HS-5 (cell line): ENCODE results near the gene PLGLB2.
"Not testable (repeated sequence)": the region's sequence is repeated elsewhere in the genome, so short reads cannot be mapped to it uniquely, and the experiment has no call there.

Experiments
- DNase-seq: peaks from one replicate; pipeline ENCODE4 v3.0.0-alpha.2; 2012; ENCODE audit warnings: low read depth

The PLGLB2 gene

DNA sequence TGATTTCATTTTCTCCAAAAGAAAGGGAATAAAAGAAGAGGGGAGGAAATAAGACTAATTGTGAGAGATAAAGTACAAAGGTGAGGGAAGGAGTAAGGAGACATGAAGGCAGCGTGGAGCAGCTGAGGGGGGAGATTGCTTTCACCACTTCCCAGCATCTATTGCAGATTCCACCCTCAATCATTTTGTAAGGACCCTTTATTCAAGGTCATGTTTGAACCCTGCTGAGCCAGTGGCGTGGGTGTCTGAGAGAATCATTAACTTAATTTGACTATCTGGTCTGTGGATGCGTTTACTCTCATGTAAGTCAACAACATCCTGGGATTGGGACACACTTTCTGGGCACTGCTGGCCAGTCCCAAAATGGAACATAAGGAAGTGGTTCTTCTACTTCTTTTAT is at the start of gene PLGLB2:
Gene PLGLB2, plus strand, starts transcription at position 297 of the 400 bp plus-strand sequence. Its CDS starts 67 bp downstream, at position 364.
- not testable (repeated sequence) for DNase-seq

DNA sequence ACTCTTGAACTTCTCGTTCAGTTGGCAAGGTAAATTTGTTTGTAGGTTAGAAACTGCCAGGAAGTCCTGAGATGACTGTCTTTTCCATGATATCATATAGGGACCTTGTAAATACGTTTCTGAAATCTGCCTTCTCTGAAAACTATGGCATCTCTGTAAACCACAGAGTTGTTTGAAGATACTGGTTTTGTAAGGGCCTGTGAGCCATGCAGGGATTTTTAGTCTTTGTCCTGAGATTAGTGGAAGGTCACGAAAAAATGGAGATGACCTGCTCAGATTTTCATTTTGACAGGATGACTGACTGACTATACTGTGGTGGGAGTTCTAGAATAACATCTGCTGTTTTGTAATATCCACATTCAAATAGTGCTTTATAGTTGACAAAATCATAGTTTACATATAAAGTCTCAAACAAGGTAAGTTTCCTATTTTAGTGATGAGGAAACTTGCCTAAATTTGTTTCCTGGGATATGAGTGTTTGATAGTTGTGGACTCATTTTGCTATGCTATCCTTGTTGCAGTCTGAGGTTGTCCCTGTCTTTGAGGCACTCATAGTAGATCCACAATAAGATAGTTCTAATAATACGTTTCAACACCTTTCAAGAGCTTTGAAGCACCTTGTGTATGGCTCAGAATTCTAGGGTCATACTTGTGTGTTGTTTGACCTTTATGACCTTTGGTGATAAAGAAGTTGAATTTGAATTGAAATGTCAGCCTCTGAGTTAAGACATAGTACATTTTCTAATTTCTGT is 43.1 kb upstream of the PLGLB2 start:
- DNase-seq: not testable (repeated sequence)

DNA sequence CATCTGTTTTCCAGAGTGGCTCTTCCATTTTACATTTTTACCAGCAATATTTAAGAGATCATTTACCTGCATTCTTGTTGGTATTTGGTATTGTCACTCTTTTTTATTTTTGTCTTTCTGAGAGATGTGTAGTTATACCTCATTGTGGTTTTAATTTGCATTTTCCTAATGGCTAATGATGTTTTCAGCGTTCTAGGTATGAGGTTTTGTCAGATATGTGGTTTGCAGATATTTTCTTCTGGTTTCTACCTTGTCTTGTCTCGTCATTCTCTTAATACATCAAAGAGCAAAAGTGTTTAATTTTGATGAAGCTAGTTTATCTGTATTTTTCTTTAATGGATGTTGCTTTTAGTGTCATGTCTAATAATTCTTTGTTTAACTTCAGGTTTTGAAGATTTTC is 39.5 kb upstream of the PLGLB2 start:
- DNase-seq: not testable (repeated sequence)

DNA sequence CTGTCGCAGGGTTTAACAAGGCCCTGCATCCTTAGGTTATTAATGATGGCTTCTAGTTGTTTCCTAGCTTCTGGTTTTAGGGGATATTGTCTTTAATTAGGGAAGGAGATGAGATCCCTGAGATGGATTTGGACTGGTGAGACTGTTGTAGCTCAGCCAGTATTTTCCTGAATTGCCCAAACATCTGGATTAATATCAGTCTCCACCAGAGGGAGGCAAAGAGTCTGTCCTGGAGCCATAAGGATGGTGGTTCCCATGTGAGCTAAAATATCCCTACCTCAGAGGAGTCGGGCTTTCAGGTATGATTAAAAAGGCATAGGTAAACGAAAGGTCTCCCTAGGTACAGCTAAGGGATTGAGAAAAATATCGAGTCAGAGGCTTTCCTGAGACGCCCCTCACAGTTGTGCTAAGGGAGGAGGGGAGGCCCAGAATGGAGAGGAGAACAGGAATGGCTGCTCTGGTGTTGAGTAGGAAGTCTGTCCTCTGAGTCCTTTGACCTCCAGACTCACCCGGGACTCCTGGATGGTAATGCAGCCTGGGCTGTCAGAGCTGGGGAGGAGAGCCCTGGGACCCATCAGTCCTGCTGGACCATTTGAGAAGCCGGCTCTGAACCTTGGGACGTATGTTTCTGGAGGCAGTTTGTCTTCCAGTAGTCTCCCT is 19.8 kb upstream of the PLGLB2 start:
- DNase-seq: not testable (repeated sequence)

DNA sequence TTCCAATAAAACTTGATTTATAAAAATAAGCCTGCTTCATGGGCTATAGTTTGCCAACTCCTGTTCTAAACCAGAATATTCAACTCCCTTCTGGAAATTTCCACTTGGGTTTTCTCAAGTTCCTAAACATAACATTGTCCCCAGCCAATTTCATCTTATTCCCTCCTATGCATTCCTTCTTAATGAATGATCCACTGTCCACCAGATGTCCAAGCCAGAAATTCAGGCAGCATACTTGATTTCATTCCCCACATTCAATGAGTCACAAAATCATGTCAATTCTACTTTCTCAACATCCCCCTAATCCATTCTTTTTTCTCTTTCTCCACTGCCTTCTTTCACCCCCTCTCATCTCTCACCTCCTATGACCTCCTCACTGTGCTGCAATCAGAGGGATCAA is 7.0 kb upstream of the PLGLB2 start:
- not testable (repeated sequence) for DNase-seq

DNA sequence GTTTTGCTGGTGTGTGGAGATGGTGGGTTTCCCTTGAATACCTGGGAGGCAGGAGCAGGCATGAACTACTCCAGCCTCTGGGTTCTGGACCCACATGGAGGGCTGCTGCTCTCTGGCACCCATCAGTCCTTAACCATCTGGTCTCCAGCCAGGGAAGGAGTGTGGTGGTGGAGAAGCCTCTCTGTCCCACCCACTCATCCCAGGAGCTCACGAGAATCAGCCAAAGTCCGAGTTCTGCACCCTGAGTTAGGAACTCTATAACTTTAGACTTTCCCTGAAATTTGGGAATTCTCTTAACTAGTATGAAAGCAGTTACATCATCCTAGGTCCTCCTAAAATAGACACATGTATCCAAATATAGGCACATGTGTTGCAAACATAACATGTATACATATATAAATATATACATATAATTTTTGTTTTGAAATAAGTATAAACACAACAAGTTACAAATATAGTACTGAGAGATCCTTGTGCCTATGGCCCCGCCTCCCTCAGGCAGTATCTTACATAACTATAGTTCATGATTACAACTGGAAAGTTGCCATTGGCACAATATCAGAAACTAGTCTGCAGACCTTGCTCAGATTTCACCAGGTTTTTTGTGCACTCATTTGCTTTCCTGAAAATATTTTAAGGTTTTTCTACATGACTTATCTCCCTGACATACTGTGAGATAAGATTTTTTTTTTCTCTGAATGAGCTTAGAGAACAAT is 5.3 kb upstream of the PLGLB2 start:
- not testable (repeated sequence) for DNase-seq

DNA sequence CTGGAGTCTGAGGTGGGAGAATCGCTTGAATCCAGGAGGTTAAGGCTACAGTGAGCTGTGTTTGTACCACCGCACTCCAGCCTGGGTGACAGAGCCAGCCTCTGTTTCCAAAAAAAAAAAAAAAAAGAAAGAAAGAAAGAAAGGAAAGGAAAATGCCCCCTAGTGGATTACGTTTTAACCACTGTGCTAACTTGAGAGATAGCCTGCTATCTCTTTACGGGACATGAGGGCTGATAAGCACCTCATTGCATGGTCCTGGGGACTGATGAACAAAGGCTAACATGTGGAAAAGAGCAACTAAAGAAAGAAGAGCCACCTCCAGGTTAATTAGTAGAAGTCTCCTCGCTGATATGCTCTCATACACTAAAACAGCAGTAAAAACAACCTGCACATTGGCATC is 4.2 kb upstream of the PLGLB2 start:
- DNase-seq: not testable (repeated sequence)

DNA sequence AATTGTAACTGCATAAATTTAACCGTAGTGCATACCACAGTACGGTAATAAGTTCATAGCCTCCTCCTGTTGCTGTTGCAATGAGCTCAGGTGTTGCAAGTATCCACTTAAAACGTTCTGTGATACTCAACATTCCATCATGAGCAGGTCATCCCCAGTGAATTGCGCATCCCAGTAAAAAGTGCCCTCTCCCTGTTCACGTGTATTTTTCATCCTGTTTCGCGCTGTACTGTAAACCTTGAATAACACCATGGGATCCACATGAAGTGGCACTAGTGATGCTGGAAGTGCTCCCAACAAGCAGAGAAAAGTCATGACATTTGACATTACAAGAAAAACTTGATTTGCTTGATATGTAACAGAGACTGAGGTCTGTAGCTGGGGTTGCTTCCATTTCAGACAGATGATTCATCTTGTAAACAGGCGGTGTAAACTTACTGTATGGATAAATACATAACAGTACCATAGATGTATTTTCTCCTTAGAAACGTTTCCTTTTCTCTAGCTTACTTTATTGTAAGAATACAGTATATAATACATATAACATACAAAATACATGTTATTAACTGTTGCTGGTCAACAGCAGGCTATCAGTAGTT is 2.4 kb upstream of the PLGLB2 start:
- not testable (repeated sequence) for DNase-seq

DNA sequence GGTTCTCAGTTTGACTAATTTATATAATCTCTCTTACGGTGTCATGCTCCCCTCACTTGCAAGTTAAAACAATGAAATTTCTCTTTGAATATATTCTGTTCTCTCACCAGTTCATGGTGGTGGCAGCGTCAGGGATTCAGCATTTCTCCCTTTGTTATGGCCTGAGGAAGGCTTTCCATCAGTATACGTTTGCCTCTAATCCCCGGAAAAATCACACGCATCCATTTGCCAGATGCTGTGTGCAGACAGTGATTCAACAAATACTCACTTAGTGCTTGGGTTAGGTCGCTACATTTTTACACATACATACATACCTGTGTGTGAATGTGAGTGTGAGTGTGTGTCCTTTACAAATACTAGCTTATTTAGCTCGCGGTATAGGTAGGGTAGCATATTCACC is 637 bp downstream of the PLGLB2 start:
- not testable (repeated sequence) for DNase-seq

DNA sequence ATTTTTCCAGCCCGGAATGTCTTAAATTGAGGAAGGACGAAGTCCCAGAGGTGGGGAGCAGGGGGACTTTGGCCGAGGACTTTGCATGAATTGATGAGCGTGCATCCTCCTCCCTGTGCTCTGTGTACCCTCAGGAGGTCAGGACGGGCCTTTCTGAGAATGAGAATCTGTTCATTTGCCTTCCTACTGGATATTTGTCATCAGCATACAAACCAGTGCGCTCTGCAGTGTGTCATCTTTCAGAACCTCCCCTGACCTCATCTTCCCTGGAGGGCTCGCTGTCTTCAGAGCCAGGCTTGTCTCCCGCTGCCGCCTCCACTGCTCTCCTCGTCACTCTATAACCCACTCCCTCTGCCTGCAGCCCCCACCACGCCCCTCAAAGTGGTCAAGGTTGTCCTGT is 2.7 kb downstream of the PLGLB2 start:
- DNase-seq: not testable (repeated sequence)

DNA sequence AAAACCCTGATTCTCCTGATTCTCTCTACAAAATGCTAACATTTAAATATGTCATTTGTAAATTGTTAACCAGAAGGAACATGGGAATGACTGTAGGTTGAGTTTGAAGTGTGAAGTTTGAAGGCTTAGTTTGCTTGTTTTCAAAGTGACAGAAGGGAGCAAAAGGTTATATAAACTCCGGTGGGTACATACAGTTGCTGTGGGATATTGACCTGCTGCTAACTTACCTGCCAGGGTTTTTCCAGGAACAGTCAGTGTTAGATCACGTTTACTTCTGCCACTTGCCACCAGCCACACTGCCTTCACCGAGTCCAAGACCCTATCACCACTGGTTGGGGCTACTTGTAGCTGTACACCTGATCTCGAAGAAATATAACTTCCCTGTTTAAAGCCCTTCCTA is 6.9 kb downstream of the PLGLB2 start:
- not testable (repeated sequence) for DNase-seq
